ENCODE measurements around the gene EPB41L1. TPM values are rescaled to one million over a fixed set of nuclear protein-coding genes. Genes with fewer than 3 reads are reported as not detected.

The EPB41L1 gene
- total RNA-seq, 1 donor from 2014 or later = 16.7 TPM

DNA sequence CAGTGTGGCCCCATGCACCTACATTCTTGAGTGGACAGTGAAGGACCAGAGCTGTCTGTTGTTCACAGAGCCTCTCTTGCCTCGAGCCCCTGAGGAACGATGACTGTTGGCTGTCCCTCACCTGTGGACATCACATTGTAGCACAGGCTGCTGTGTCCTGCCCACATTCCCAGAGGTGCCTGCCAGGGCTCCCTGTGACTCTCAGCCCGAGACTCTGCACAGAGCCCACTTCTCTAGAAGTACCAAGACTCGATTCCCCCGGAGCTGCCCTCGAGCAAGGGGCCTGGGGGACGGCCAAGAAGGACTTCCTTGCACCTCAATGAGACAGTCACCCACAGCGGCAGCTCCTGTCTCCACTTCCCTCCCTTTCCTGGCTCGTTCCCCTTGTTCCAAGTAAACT, 123.0 kb downstream of the EPB41L1 start:
- H3K27ac ChIP-seq = no peak overlapping the region
- no peaks in the 10 kb centered on the region for H3K4me1 ChIP-seq
- no peaks in the 10 kb centered on the region for H3K27me3 ChIP-seq

DNA sequence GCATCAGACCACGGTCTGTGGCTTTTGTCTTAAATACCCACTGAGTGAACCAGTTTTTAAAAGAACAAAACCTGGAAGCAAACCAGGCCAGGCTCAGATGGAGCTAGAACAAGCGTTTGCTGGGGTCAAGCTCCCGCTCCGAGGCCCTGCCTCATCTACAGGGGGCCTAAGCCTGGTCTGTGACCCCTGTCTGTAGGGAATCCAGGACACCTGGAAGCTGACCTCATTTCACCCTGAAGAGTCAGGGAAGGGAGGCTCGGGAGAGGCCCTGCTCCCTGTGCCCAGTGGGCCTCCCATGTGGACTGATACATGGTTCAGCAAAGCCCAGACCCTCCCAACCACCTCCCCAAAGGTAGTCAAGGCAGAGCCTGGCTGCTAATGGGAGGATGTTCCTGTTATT, 124.8 kb downstream of the EPB41L1 start:
- no peaks in the 10 kb centered on the region for H3K4me1 ChIP-seq
- TF ChIP-seq, protein P1, sequence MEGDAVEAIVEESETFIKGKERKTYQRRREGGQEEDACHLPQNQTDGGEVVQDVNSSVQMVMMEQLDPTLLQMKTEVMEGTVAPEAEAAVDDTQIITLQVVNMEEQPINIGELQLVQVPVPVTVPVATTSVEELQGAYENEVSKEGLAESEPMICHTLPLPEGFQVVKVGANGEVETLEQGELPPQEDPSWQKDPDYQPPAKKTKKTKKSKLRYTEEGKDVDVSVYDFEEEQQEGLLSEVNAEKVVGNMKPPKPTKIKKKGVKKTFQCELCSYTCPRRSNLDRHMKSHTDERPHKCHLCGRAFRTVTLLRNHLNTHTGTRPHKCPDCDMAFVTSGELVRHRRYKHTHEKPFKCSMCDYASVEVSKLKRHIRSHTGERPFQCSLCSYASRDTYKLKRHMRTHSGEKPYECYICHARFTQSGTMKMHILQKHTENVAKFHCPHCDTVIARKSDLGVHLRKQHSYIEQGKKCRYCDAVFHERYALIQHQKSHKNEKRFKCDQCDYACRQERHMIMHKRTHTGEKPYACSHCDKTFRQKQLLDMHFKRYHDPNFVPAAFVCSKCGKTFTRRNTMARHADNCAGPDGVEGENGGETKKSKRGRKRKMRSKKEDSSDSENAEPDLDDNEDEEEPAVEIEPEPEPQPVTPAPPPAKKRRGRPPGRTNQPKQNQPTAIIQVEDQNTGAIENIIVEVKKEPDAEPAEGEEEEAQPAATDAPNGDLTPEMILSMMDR (IDR thresholded peaks at IDR 0.05) = no peak
- no peaks in the 10 kb centered on the region for H3K9me3 ChIP-seq
- no peak for DNase-seq (ENCODE audit: low spot score in 2 of 2)
- H3K27ac ChIP-seq = no peak overlapping the region
- intact Hi-C loops (cut with DNase I) = no loop called here
- no peaks in the 10 kb centered on the region for H3K36me3 ChIP-seq
- H3K27me3 ChIP-seq = no peaks in the 10 kb centered on the region
- H3K4me3 ChIP-seq = no peak overlapping the region

More for the DNA sequence above, 123.0 kb downstream of the EPB41L1 start:
- DNase-seq (ENCODE audit: low spot score in 2 of 2) = no peak
- Histone ChIP-seq H3K36me3 (no peaks in the 10 kb centered on the region), H3K9me3 (no peaks in the 10 kb centered on the region), H3K4me3 (no peak overlapping the region)
- TF ChIP-seq, protein P1 (IDR thresholded peaks at IDR 0.05) = no peak
- intact Hi-C loops (cut with DNase I) = no loop called here

DNA sequence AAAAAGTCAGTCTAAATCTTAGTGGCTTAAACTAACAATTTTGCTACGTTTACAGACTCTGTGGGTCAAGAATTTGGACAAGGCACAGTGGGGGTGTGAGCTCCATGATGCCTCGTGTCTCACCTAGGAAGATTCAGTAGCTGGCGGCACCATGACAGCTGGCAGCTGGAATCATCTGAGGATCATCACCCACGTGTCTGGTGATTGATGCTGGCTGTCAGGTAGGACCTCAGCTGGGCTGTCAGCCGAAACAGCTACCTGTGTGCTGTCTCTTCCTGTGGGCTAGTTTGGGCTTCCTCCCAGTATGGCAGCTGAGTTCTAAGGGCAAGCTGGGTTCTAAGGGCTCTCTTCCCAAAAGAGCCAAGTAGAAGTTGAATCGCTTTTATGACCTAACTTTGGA, 125.2 kb downstream of the EPB41L1 start:
- Histone ChIP-seq H3K27ac (no peak overlapping the region), H3K27me3 (no peaks in the 10 kb centered on the region), H3K4me1 (no peaks in the 10 kb centered on the region), H3K4me3 (no peak overlapping the region), H3K36me3 (no peaks in the 10 kb centered on the region), H3K9me3 (no peaks in the 10 kb centered on the region)
- TF ChIP-seq, protein P1 (IDR thresholded peaks at IDR 0.05) = no peak
- no peak for DNase-seq (ENCODE audit: low spot score in 2 of 2)
- intact Hi-C loops (cut with DNase I) = no loop called here

DNA sequence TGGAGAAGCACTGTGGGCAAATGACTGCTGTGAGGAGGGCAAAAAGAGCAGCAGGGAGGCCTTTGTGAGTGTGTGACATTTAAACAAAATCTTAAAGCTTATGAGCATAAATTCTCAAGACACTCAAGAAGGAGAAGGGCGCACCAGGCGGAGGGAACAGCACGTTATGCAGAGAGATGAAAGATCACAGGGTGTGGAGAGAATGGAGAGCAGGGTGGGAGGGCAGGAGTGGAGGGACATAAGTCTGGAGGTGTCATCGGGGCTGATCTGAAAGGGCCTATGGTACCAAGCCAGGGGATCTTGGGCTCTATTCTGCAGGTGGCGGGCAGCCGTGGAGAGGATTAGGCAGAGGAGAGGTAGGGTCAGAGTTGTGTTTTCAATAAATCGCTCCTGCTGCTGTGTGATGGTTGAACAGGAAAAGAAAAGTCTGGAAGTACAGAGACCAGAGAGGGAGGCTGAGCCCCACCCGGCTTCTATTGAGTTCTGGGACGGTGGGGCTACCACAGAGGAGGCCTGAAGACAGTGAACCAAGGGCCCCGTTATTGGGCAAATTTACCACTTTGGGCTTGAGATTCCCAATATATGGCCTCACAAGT, 127.3 kb downstream of the EPB41L1 start:
- H3K27ac ChIP-seq = no peak overlapping the region
- H3K36me3 ChIP-seq = no peaks in the 10 kb centered on the region
- DNase-seq (ENCODE audit: low spot score in 2 of 2) = no peak
- H3K4me3 ChIP-seq = no peak overlapping the region
- H3K9me3 ChIP-seq = no peaks in the 10 kb centered on the region
- TF ChIP-seq, protein P1 (IDR thresholded peaks at IDR 0.05) = no peak
- intact Hi-C loops (cut with DNase I) = no loop called here
- H3K4me1 ChIP-seq = no peaks in the 10 kb centered on the region
- H3K27me3 ChIP-seq = no peaks in the 10 kb centered on the region

Other genes with a start within 250 kb of the EPB41L1 start
- gene SCAND1, start 200.2 kb upstream of the EPB41L1 start, total RNA-seq = 146 TPM
- gene CNBD2, start 186.2 kb upstream of the EPB41L1 start, total RNA-seq = not detected
- gene AAR2, start 81.7 kb downstream of the EPB41L1 start, total RNA-seq = 51.4 TPM
- 98.2 TPM for gene DLGAP4, start 151.6 kb downstream of the EPB41L1 start, total RNA-seq

All from ascending aorta (tissue), 2 donors.